VCaP (cell line): ENCODE data around the gene NUDT6.
"Not testable (repeated sequence)": the region's sequence is repeated elsewhere in the genome, so short reads cannot be mapped to it uniquely, and the experiment has no call there.

Experiments
- H3K27ac ChIP-seq: fragments of 450-650 bp; 2 replicates; pipeline ENCODE4 v1.5.1; 2017
- TF ChIP-seq, protein P1 (sequence below): fragments of 450-650 bp; conservative IDR thresholded peaks from 2 replicates; pipeline ENCODE4 v1.5.1; 2017; ENCODE audit warnings: mild to moderate bottlenecking, moderate library complexity

Gene NUDT6

DNA sequence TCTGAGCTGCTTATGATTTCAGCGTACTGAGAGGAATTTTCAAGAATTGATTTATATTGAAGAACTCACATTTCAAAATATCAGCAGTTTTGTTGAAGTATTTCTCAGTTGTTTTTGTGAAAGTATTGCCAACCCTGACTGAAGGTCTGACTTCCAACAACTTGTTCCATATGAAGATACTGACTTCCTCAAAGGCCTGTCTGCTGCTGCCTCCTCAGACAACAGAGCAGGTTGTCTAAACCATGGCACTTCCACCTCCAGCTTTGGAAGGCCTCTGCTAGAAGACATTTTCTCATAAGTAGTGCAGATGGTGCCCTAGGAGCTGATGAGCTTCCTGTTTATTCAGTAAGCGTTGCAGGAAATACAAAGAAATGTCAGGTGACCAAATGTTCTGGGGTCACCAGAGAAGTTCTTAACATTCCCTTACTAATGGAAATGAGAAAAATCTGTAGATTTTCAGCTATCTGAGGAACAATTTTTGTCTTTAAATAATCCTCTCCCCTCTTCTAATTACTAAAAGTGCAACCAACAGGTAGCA is 67.0 kb downstream of the NUDT6 start:
- H3K27ac ChIP-seq = no peak overlapping the region
- TF ChIP-seq, protein P1, sequence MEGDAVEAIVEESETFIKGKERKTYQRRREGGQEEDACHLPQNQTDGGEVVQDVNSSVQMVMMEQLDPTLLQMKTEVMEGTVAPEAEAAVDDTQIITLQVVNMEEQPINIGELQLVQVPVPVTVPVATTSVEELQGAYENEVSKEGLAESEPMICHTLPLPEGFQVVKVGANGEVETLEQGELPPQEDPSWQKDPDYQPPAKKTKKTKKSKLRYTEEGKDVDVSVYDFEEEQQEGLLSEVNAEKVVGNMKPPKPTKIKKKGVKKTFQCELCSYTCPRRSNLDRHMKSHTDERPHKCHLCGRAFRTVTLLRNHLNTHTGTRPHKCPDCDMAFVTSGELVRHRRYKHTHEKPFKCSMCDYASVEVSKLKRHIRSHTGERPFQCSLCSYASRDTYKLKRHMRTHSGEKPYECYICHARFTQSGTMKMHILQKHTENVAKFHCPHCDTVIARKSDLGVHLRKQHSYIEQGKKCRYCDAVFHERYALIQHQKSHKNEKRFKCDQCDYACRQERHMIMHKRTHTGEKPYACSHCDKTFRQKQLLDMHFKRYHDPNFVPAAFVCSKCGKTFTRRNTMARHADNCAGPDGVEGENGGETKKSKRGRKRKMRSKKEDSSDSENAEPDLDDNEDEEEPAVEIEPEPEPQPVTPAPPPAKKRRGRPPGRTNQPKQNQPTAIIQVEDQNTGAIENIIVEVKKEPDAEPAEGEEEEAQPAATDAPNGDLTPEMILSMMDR = no peak

DNA sequence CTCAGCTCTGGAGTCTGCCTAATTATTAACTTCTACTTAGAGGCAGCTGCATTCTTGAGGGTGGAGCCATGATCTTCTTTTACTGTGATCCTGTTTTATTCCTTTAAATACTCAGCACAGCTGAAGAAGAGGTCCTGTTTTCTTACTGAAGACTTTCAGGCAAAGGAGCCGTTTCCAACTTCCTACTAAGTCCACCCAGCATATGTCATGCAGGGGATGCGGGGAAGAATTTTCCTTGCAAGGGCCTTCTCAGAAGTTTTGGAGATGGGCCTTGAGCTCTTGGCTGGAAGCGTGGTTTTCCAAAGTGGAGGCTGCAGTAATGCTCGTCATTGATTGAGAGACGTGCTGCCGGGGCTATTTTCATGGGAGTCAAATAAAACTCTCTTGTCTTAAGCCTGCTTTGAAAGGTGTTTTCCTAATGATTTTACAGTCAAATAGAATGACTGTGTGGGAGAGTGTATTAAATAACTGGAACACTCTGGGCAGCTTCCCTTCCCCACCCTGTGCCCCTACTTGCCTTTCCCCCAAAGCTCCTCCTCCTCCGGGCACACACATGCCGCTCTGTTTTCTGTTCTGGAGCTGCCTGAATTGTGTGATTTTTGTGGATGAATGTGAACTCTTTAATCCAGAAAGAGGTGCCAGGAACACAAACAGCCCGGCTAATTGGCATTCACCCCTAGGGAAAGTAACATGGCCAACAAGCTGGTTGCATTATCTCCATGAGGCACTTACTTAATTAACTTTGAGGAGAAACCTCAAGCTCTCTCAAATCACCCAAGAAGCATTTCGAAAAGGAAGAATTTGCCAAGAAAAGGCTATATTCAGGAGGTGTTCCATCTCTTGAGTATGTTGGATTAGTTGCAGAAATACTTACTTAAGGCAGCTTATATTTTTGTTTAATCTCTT is 67.7 kb downstream of the NUDT6 start:
- TF ChIP-seq, protein P1 = no peak
- H3K27ac ChIP-seq = no peak overlapping the region

DNA sequence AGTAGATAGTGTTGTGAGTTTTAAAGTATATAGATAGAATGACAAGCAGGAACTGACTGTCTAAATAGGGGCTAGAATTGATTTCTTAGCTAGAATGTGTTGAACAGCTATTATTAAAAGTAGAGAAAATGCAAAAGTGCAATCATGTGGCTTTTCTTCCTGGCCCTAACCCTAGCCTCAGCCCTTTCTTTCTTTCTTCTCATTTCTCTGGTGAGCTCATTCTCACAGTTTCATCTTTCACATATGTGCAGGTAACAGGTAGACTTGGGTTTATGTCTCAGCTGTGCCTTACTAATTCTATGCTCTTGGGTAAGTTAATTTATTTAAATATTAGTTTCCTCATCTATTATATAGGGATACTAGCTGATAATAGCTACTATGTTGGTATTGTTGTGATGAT is 70.8 kb downstream of the NUDT6 start:
- no peak overlapping the region for H3K27ac ChIP-seq
- TF ChIP-seq, protein P1 = no peak

DNA sequence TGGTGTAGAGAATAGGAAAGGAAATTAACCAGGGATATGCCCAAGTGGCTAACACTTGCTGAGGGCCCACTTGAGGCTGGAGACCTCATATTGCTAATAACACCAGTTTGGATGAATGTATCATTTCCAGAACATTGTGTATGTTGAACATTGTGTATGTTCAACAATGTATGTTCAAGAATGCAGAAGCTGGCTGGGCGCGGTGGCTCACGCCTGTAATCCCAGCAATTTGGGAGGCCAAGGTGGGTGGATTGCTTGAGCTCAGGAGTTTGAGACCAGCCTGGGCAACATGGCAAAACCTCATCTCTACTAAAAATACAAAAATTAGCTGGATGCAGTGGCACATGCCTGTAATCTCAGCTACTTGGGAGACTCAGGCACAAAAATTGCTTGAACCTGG is 72.6 kb downstream of the NUDT6 start:
- not testable (repeated sequence) for H3K27ac ChIP-seq

DNA sequence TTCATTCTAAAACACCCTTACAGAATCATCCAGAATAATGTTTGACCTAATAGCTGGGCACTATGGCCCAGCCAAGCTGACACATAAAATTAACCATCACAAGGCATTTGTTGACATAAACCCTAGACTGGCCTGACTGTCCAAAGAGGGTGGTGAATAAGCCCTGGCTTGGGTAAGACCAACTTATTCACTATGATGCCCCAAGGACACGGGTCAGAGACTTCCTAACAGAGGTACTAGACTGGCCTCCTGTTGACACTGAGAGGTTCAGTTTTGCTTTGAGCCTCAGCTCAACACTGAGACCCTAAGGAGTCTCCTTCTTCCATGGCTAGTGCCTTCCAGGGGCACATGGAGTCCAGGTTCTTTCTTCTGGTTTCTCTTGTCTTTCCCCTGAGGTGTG is 74.5 kb downstream of the NUDT6 start:
- no peak overlapping the region for H3K27ac ChIP-seq
- TF ChIP-seq, protein P1 = no peak

DNA sequence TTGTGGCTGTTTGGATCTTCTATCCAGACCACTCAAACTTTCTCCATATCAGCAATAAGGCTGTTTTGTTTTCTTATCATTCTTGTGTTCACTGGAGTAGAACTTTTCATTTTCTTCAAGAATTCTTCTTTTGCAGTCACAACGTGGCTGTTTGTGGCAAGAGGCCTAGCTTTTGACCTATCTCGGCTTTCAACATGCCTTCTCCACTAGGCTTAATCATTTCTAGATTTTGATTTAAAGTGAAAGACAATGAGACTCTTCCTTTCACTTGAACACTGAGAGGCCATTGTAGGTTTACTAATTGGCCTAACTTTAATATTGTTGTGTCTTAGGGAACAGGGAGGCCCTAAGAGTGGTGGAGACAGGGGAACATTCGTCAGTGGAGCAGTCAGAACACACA is 76.6 kb downstream of the NUDT6 start:
- no peak overlapping the region for H3K27ac ChIP-seq
- TF ChIP-seq, protein P1 = no peak

DNA sequence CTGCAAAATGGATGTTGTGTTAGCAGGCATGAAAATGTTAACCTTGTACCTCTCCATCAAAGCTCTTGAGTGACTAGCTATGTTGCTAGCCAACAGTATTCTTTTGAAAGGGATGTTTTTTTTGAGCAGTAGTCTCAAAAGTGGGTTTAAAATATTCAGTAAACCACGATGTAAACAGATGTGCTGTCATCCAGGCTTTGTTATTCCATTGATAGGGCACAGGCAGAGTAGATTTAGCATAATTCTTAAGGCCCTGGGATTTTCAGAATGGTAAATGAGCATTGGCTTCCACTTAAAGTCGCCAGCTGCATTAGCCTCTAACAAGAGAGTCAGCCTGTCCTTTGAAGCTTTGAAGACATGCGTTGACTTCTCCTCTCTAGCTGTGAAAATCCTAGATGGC is 77.3 kb downstream of the NUDT6 start:
- no peak overlapping the region for H3K27ac ChIP-seq
- TF ChIP-seq, protein P1 = no peak

DNA sequence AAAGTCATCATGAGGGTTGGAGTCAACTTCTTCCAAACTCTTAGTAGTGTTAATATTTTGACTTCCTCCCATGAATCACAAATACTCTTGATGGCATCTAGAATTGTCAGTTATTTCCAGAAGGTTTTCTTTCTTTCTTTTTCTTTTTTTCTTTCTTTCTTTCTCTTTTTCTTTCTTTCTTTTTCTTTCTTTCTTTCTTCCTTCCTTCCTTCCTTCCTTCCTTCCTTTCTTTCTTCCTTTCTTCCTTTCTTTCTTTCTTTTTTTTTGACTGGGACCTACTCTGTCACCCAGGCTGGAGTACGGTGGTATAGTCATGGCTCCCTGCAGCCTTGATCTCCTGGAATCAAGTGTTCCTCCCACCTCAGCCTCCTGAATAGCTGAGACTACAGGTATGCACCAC is 78.0 kb downstream of the NUDT6 start:
- H3K27ac ChIP-seq = not testable (repeated sequence)
